Measurements from ENCODE around the gene SLC11A2. TPM values are rescaled to one million over a fixed set of nuclear protein-coding genes. Genes with fewer than 3 reads are reported as not detected.

Gene SLC11A2
- total RNA-seq, 1 donor from 2014 or later, result 47.3 TPM

GRCh38 chr12:51067229-51067628 lies 41.0 kb upstream of the SLC11A2 start:
- DNase-seq (ENCODE audit: low spot score), result no peak
- TF ChIP-seq CTCF (IDR thresholded peaks at IDR 0.05; ENCODE audit: unreplicated experiment), result no peak
- Mint-ChIP-seq H3K36me3 (ENCODE audit: low read depth, unreplicated experiment) (peaks cover 42% of the 10 kb centered on the region), H3K27me3 (ENCODE audit: unreplicated experiment) (peaks cover 2% of the 10 kb centered on the region), H3K9me3 (ENCODE audit: unreplicated experiment) (no peaks in the 10 kb centered on the region), H3K4me1 (ENCODE audit: unreplicated experiment) (peaks cover 7% of the 10 kb centered on the region), H3K4me3 (ENCODE audit: unreplicated experiment) (peak overlapping the region; percentile 84), H3K27ac (ENCODE audit: unreplicated experiment) (peak overlapping the region; percentile 57)

GRCh38 chr12:51065530-51065929 lies 39.3 kb upstream of the SLC11A2 start:
- Mint-ChIP-seq H3K9me3 (ENCODE audit: unreplicated experiment) (no peaks in the 10 kb centered on the region), H3K27me3 (ENCODE audit: unreplicated experiment) (peaks cover 2% of the 10 kb centered on the region), H3K4me3 (ENCODE audit: unreplicated experiment) (no peak overlapping the region), H3K4me1 (ENCODE audit: unreplicated experiment) (no peaks in the 10 kb centered on the region), H3K27ac (ENCODE audit: unreplicated experiment) (no peak overlapping the region), H3K36me3 (ENCODE audit: low read depth, unreplicated experiment) (peaks cover 33% of the 10 kb centered on the region)
- DNase-seq (ENCODE audit: low spot score), result no peak
- TF ChIP-seq CTCF (IDR thresholded peaks at IDR 0.05; ENCODE audit: unreplicated experiment), result no peak

GRCh38 chr12:51062631-51063397 lies 36.6 kb upstream of the SLC11A2 start:
- Mint-ChIP-seq H3K27me3 (ENCODE audit: unreplicated experiment) (peaks cover 6% of the 10 kb centered on the region), H3K27ac (ENCODE audit: unreplicated experiment) (no peak overlapping the region), H3K9me3 (ENCODE audit: unreplicated experiment) (no peaks in the 10 kb centered on the region), H3K36me3 (ENCODE audit: low read depth, unreplicated experiment) (peaks cover 27% of the 10 kb centered on the region), H3K4me3 (ENCODE audit: unreplicated experiment) (no peak overlapping the region), H3K4me1 (ENCODE audit: unreplicated experiment) (no peaks in the 10 kb centered on the region)
- TF ChIP-seq CTCF (IDR thresholded peaks at IDR 0.05; ENCODE audit: unreplicated experiment), result no peak
- no peak for DNase-seq (ENCODE audit: low spot score)

GRCh38 chr12:51059086-51059485 lies 32.9 kb upstream of the SLC11A2 start:
- peak overlapping the region; percentile 45 for H3K27ac Mint-ChIP-seq (ENCODE audit: unreplicated experiment)
- H3K36me3 Mint-ChIP-seq (ENCODE audit: low read depth, unreplicated experiment), result peaks cover 16% of the 10 kb centered on the region
- peaks cover 4% of the 10 kb centered on the region for H3K27me3 Mint-ChIP-seq (ENCODE audit: unreplicated experiment)
- TF ChIP-seq CTCF (IDR thresholded peaks at IDR 0.05; ENCODE audit: unreplicated experiment), result no peak
- H3K4me1 Mint-ChIP-seq (ENCODE audit: unreplicated experiment), result no peaks in the 10 kb centered on the region
- DNase-seq (ENCODE audit: low spot score), result no peak
- H3K4me3 Mint-ChIP-seq (ENCODE audit: unreplicated experiment), result no peak overlapping the region
- H3K9me3 Mint-ChIP-seq (ENCODE audit: unreplicated experiment), result no peaks in the 10 kb centered on the region

GRCh38 chr12:51056242-51056641 lies 30.1 kb upstream of the SLC11A2 start:
- H3K27ac Mint-ChIP-seq (ENCODE audit: unreplicated experiment), result no peak overlapping the region

More at GRCh38 chr12:51056242-51056641, 30.1 kb upstream of the SLC11A2 start:
- Mint-ChIP-seq H3K27me3 (ENCODE audit: unreplicated experiment) (peaks cover 4% of the 10 kb centered on the region), H3K9me3 (ENCODE audit: unreplicated experiment) (no peaks in the 10 kb centered on the region), H3K4me3 (ENCODE audit: unreplicated experiment) (no peak overlapping the region), H3K4me1 (ENCODE audit: unreplicated experiment) (no peaks in the 10 kb centered on the region), H3K36me3 (ENCODE audit: low read depth, unreplicated experiment) (peaks cover 9% of the 10 kb centered on the region)
- no peak for TF ChIP-seq CTCF (IDR thresholded peaks at IDR 0.05; ENCODE audit: unreplicated experiment)
- no peak for DNase-seq (ENCODE audit: low spot score)
